H1 (cell line): ENCODE results near the gene ALKBH1. TPM values are rescaled to one million over a fixed set of nuclear protein-coding genes. Genes with fewer than 3 reads are reported as not detected.

ENCODE experiments used
- CTCF ChIA-PET: fragments of 300-600 bp; sonication (Branson Sonifier 250); formaldehyde crosslinking; loops from one replicate; lab custom pipeline; 2021; ENCODE audit not compliant: partially characterized antibody; lab: Charles Lee
- POLR2A ChIA-PET: fragments of 300-600 bp; sonication (Branson Sonifier 250); formaldehyde crosslinking; loops from one replicate; lab custom pipeline; 2021; ENCODE audit warnings: inconsistent platforms; ENCODE audit not compliant: partially characterized antibody; lab: Charles Lee
- DNase-seq, 2 experiments: peaks; one replicate each; pipeline versions ENCODE4 v3.0.0 to v3.0.0-alpha.2; 2010 to 2022; ENCODE audit warnings: low spot score in 2 of 2, low read depth in 1 of 2, mixed read lengths in 1 of 2
- FAIRE-seq: peaks from 2 replicates; lab custom pipeline; 2011; peaks lifted over from hg19 to GRCh38; lab: Jason Lieb, UNC
- H2AFZ ChIP-seq: 2 replicates; pipeline ENCODE4 v1.8.1; 2012; ENCODE audit warnings: low read length, inconsistent platforms
- H2AK5ac ChIP-seq: 2 replicates; pipeline ENCODE4 v1.6.1; 2013; ENCODE audit warnings: low read depth, low read length
- H2BK120ac ChIP-seq: replicated peaks from 2 replicates; pipeline ENCODE3; 2013; ENCODE audit warnings: low read depth, low read length, inconsistent platforms
- H2BK12ac ChIP-seq: 2 replicates; pipeline ENCODE4 v1.6.1; 2013; ENCODE audit warnings: low read depth, low read length
- H2BK15ac ChIP-seq: 2 replicates; pipeline ENCODE4 v1.6.1; 2013; ENCODE audit warnings: low read length
- H2BK20ac ChIP-seq: 2 replicates; pipeline ENCODE4 v1.6.1; 2013; ENCODE audit warnings: low read length
- H2BK5ac ChIP-seq: 2 replicates; pipeline ENCODE4 v1.6.1; 2013; ENCODE audit warnings: low read depth, low read length
- H3K14ac ChIP-seq: 2 replicates; pipeline ENCODE4 v1.6.1; 2013; ENCODE audit warnings: inconsistent platforms; ENCODE audit not compliant: insufficient read length
- H3K18ac ChIP-seq: 2 replicates; pipeline ENCODE4 v1.6.1; 2013; ENCODE audit warnings: low read length; ENCODE audit errors: extremely low read depth
- H3K23ac ChIP-seq: 2 replicates; pipeline ENCODE4 v1.6.1; 2013; ENCODE audit warnings: inconsistent platforms; ENCODE audit not compliant: insufficient read length
- H3K23me2 ChIP-seq: 2 replicates; pipeline ENCODE4 v1.6.1; 2013; ENCODE audit warnings: low read depth, low read length
- H3K27ac ChIP-seq: 2 replicates; pipeline ENCODE4 v1.6.1; 2011; ENCODE audit warnings: low read depth, low read length, inconsistent platforms
- H3K27me3 ChIP-seq, 4 experiments: replicated peaks in 1 of 4; 1 replicate in 1 of 4; 2 replicates in 3 of 4; pipeline versions ENCODE4 v1.6.1 to v1.8.1; 2011 to 2013; ENCODE audit warnings: low read length in 3 of 4, mild to moderate bottlenecking in 3 of 4, inconsistent platforms in 2 of 4, mixed read lengths in 2 of 4, moderate library complexity in 1 of 4; ENCODE audit not compliant: control insufficient read depth in 3 of 4, insufficient read depth in 3 of 4; ENCODE audit errors: extremely low read depth in 1 of 4
- H3K36me3 ChIP-seq, 4 experiments: 2 replicates each; pipeline versions ENCODE4 v1.6.1 to v1.8.1; 2011 to 2013; ENCODE audit warnings: mild to moderate bottlenecking in 4 of 4, low read length in 3 of 4, moderate library complexity in 2 of 4, control low read depth in 1 of 4, inconsistent platforms in 1 of 4; ENCODE audit not compliant: insufficient read depth in 4 of 4, control insufficient read depth in 2 of 4
- H3K4ac ChIP-seq: replicated peaks from 2 replicates; pipeline ENCODE3; 2013; ENCODE audit warnings: low read length, low read depth, mixed read lengths, inconsistent platforms; ENCODE audit not compliant: insufficient read length
- H3K4me1 ChIP-seq, 4 experiments: replicated peaks in 1 of 4; 1 replicate in 1 of 4; 2 replicates in 3 of 4; pipeline versions ENCODE4 v1.6.1 to v1.8.1; 2011 to 2013; ENCODE audit warnings: low read length in 3 of 4, inconsistent platforms in 2 of 4, mixed read lengths in 1 of 4; ENCODE audit not compliant: insufficient read depth in 4 of 4, control insufficient read depth in 3 of 4
- H3K4me2 ChIP-seq, 2 experiments: 2 replicates each; pipeline versions ENCODE4 v1.6.1 to v1.8.1; 2011 to 2013; ENCODE audit warnings: low read depth in 2 of 2, low read length in 2 of 2, control low read depth in 1 of 2, inconsistent platforms in 1 of 2, mild to moderate bottlenecking in 1 of 2; ENCODE audit not compliant: insufficient read depth in 1 of 2
- H3K4me3 ChIP-seq, 4 experiments: fragments of 200-600, 300-600 bp in 1 of 4; sonication (generic), shearing (Covaris generic), sonication (Bioruptor Twin) in 1 of 4; 2 replicates each; pipeline versions ENCODE4 v1.5.1 to v1.8.1; 2011 to 2016; ENCODE audit warnings: low read length in 4 of 4, low read depth in 3 of 4, control low read depth in 2 of 4, inconsistent platforms in 2 of 4, mild to moderate bottlenecking in 2 of 4, mixed read lengths in 1 of 4, moderate library complexity in 1 of 4; ENCODE audit not compliant: insufficient read depth in 2 of 4; ENCODE audit errors: extremely low read depth in 1 of 4
- H3K56ac ChIP-seq: replicated peaks from 2 replicates; pipeline ENCODE3; 2013; ENCODE audit warnings: low read depth, mild to moderate bottlenecking, mixed read lengths, low read length, inconsistent platforms; ENCODE audit not compliant: insufficient read length
- H3K79me1 ChIP-seq: 2 replicates; pipeline ENCODE4 v1.6.1; 2013; ENCODE audit warnings: low read depth, low read length, control low read depth
- H3K79me2 ChIP-seq, 2 experiments: 2 replicates each; pipeline versions ENCODE4 v1.6.1 to v1.8.1; 2012 to 2013; ENCODE audit warnings: low read length in 2 of 2, mild to moderate bottlenecking in 2 of 2, inconsistent platforms in 1 of 2; ENCODE audit not compliant: insufficient read depth in 2 of 2, control insufficient read depth in 1 of 2
- H3K9ac ChIP-seq, 4 experiments: replicated peaks in 1 of 4; 1 replicate in 1 of 4; 2 replicates in 3 of 4; pipeline versions ENCODE4 v1.6.1 to v1.8.1; 2011 to 2013; ENCODE audit warnings: low read depth in 3 of 4, low read length in 3 of 4, control low read depth in 2 of 4, mild to moderate bottlenecking in 2 of 4, moderate library complexity in 2 of 4, inconsistent platforms in 1 of 4; ENCODE audit errors: extremely low read depth in 1 of 4
- H3K9me3 ChIP-seq, 2 experiments: 2 replicates each; pipeline versions ENCODE4 v1.6.1 to v1.8.1; 2012 to 2013; ENCODE audit warnings: mild to moderate bottlenecking in 2 of 2, moderate library complexity in 2 of 2, control low read depth in 1 of 2, inconsistent platforms in 1 of 2, low read depth in 1 of 2, low read length in 1 of 2, mixed read lengths in 1 of 2; ENCODE audit not compliant: insufficient read depth in 2 of 2
- H4K20me1 ChIP-seq, 2 experiments: replicated peaks in 1 of 2; 2 replicates each; pipeline versions ENCODE3 to v1.8.1; 2011 to 2013; ENCODE audit warnings: inconsistent platforms in 2 of 2, low read length in 2 of 2, mild to moderate bottlenecking in 1 of 2; ENCODE audit not compliant: insufficient read depth in 2 of 2, control insufficient read depth in 1 of 2
- H4K5ac ChIP-seq: 2 replicates; pipeline ENCODE4 v1.6.1; 2013; ENCODE audit warnings: low read length, low read depth, mixed read lengths, inconsistent platforms; ENCODE audit not compliant: insufficient read length
- H4K8ac ChIP-seq: 2 replicates; pipeline ENCODE4 v1.8.0; 2013; ENCODE audit warnings: mild to moderate bottlenecking, moderate library complexity, low read length, inconsistent platforms; ENCODE audit not compliant: insufficient read depth; ENCODE audit errors: extremely low read depth
- H4K91ac ChIP-seq: replicated peaks from 2 replicates; pipeline ENCODE3; 2013; ENCODE audit warnings: low read length, mixed read lengths, inconsistent platforms; ENCODE audit not compliant: insufficient read length
- ASH2L ChIP-seq: fragments of 200-600, 300-600 bp; sonication (generic); IDR thresholded peaks from one replicate; pipeline ENCODE4 v1.7.1; 2017; ENCODE audit warnings: low read length
- BCL11A ChIP-seq, 2 experiments: IDR thresholded peaks; one replicate each; pipeline ENCODE4 v1.6.1; 2011; ENCODE audit warnings: low read depth in 2 of 2, low read length in 2 of 2, mild to moderate bottlenecking in 2 of 2
- CTBP2 ChIP-seq: IDR thresholded peaks from 2 replicates; pipeline ENCODE4 v1.7.0; 2011; ENCODE audit warnings: borderline replicate concordance, mild to moderate bottlenecking, moderate library complexity, mixed read lengths, low read length; ENCODE audit not compliant: insufficient read depth, insufficient read length
- EGR1 ChIP-seq: IDR thresholded peaks from 2 replicates; pipeline ENCODE4 v1.6.1; 2011; ENCODE audit warnings: low read depth, low read length, borderline replicate concordance
- EZH2 ChIP-seq: fragments of 200-600 bp; sonication (generic); IDR thresholded peaks from 2 replicates; pipeline ENCODE4 v1.7.1; 2012; ENCODE audit warnings: low read depth, mild to moderate bottlenecking, moderate library complexity, low read length, inconsistent platforms; ENCODE audit not compliant: severe bottlenecking
- FOSL1 ChIP-seq: IDR thresholded peaks from 2 replicates; pipeline ENCODE4 v1.6.1; 2011; ENCODE audit warnings: mild to moderate bottlenecking, low read depth, low read length, moderate library complexity; ENCODE audit not compliant: insufficient read depth
- KDM5A ChIP-seq: fragments of 200-600 bp; IDR thresholded peaks from 2 replicates; pipeline ENCODE4 v1.7.1; 2012; ENCODE audit warnings: mild to moderate bottlenecking, low read length, inconsistent platforms, mixed read lengths
- RFX5 ChIP-seq: IDR thresholded peaks from 2 replicates; pipeline ENCODE4 v1.6.1; 2011; ENCODE audit warnings: low read depth, low read length, improper control_type of control experiment, borderline replicate concordance
- RNF2 ChIP-seq: fragments of 200-900, 300-1000 bp; sonication (generic); IDR thresholded peaks from 2 replicates; pipeline ENCODE4 v1.7.1; 2016; ENCODE audit warnings: borderline replicate concordance, low read depth, mild to moderate bottlenecking, antibody characterized with exemption, low read length; ENCODE audit not compliant: poor library complexity, severe bottlenecking; ENCODE audit errors: missing control alignments
- RXRA ChIP-seq: IDR thresholded peaks from 2 replicates; pipeline ENCODE4 v1.6.1; 2011; ENCODE audit warnings: low read depth, mild to moderate bottlenecking, low read length, moderate library complexity; ENCODE audit not compliant: insufficient read depth
- SIRT6 ChIP-seq: IDR thresholded peaks from one replicate; pipeline ENCODE4 v1.7.1; 2012; ENCODE audit warnings: low read length, inconsistent platforms
- TBP ChIP-seq: IDR thresholded peaks from 2 replicates; pipeline ENCODE4 v1.6.1; 2011; ENCODE audit warnings: low read depth, low read length, improper control_type of control experiment
- ZNF274 ChIP-seq: IDR thresholded peaks from 2 replicates; pipeline ENCODE4 v1.7.0; 2012; ENCODE audit warnings: low read length, borderline replicate concordance; ENCODE audit errors: extremely low read depth
- WGBS, 2 experiments: shearing (Covaris generic) in 1 of 2; methylation state at CpG; one replicate each; pipeline versions ENCODE4 v1.1.6 to v1.1.7; 2013 to 2015; ENCODE audit warnings: low lambda C conversion rate in 2 of 2, mixed read lengths in 2 of 2, inconsistent platforms in 1 of 2, low coverage in 1 of 2, missing lambda C conversion rate in 1 of 2; ENCODE audit not compliant: insufficient replicate concordance in 2 of 2, insufficient coverage in 1 of 2, insufficient read length in 1 of 2; ENCODE audit errors: extremely low coverage in 1 of 2, missing lambda C conversion rate in 1 of 2; 5-methylcytosine and 5-hydroxymethylcytosine counted together
- polyA plus RNA-seq, 7 experiments: library from polyadenylated mRNA; depleted of rRNA in 3 of 7; stranded (reverse) in 5 of 7; unstranded in 2 of 7; fragments of >200 nt in 5 of 7; fragments of 200-250 nt in 2 of 7; gene quantifications; 1 replicate in 5 of 7; 2 replicates in 1 of 7; 4 replicates in 1 of 7; pipeline versions ENCODE4 v1.2.1 to v1.2.3, GENCODE V29; 2011 to 2013; ENCODE audit warnings: missing spikeins in 2 of 7, mixed read lengths in 2 of 7
- total RNA-seq: library from RNA; stranded (reverse); fragmentation: NEBNext Ultra II Directional; extraction: Animal tissue kit (Norgen Biotek cat#: 25700); gene quantifications from 2 replicates; pipeline ENCODE4 v1.2.1, GENCODE V29; 2021

ALKBH1 gene
- total and polyA plus RNA-seq, 2 of the 8 experiments (the other 6 are each of a cell fraction or from before 2014, with no cell fraction given): 14.3 to 20.0 TPM

DNA sequence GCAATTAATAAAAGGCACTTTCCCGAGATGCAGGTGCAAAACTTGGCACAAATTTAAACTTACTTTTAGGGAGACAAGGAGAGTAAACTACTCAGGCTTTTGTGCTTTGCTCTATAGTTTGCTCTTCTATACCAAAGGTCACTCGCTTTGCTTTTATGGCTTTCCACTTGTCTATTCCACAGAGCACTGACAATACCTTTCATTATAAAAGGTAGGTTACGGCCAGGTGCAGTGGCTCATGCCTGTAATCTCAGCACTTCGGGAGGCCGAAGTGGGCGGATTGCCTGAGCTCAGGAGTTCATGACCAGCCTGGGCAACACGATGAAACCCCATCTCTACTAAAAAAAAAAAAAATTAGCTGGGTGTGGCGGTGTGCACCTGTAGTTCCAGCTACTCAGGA, 32.9 kb downstream of the ALKBH1 start:
- H2BK5ac ChIP-seq: no peak overlapping the region
- H3K4me1 ChIP-seq: no peaks in the 10 kb centered on the region
- H3K79me1 ChIP-seq: no peaks in the 10 kb centered on the region
- 77% methylated on average over 8 of the region's 8 CpGs; no CpG with 5 or more reads in 1 of the 2 experiments for WGBS, 2 experiments
- DNase-seq: no peak
- no peak overlapping the region for H2AK5ac ChIP-seq
- no peaks in the 10 kb centered on the region for H3K79me2 ChIP-seq
- no peak overlapping the region for H3K18ac ChIP-seq
- H3K9me3 ChIP-seq: no peaks in the 10 kb centered on the region
- H3K4me3 ChIP-seq: no peak overlapping the region
- H4K91ac ChIP-seq: no peak overlapping the region
- H2AFZ ChIP-seq: no peak overlapping the region
- H3K36me3 ChIP-seq: peaks cover 9 to 33% (median 21%) of the 10 kb centered on the region in 4 experiments
- POLR2A ChIA-PET: interaction anchor here (1.1 kb wide), 1 partner anchor 8 kb away, joined by 3 read pairs; no protein-coding TSS in a partner anchor
- no peak overlapping the region for H3K4ac ChIP-seq
- no peak overlapping the region for H3K9ac ChIP-seq
- H3K27me3 ChIP-seq: no peaks in the 10 kb centered on the region
- no peak for TF ChIP-seq SIRT6
- TF ChIP-seq RNF2: no peak
- no peak for TF ChIP-seq CTBP2
- no peak for TF ChIP-seq RXRA
- TF ChIP-seq ASH2L: no peak
- TF ChIP-seq ZNF274: no peak
- no peak for TF ChIP-seq TBP
- TF ChIP-seq FOSL1: no peak
- no peak for TF ChIP-seq RFX5
- TF ChIP-seq EZH2: no peak
- no peak for TF ChIP-seq KDM5A
- no peak for TF ChIP-seq EGR1
- TF ChIP-seq BCL11A (IDR thresholded peaks at IDR 0.05; ENCODE audit: low read depth in 2 of 2, low read length in 2 of 2): no peak
- peaks cover 0 to 2% of the 10 kb centered on the region in 2 experiments for H4K20me1 ChIP-seq
- H3K23ac ChIP-seq: no peak overlapping the region
- no peak for FAIRE-seq
- H3K56ac ChIP-seq: no peak overlapping the region
- no peaks in the 10 kb centered on the region for H3K23me2 ChIP-seq
- H4K8ac ChIP-seq: no peak overlapping the region
- no peak overlapping the region for H3K14ac ChIP-seq
- no peak overlapping the region for H2BK15ac ChIP-seq
- H3K27ac ChIP-seq: no peak overlapping the region
- H2BK12ac ChIP-seq: no peak overlapping the region
- H3K4me2 ChIP-seq: no peak overlapping the region
- no peak overlapping the region for H2BK120ac ChIP-seq
- H2BK20ac ChIP-seq: no peak overlapping the region
- CTCF ChIA-PET: interaction anchor here (1.0 kb wide), 1 partner anchor 14 kb away, joined by 3 read pairs; no protein-coding TSS in a partner anchor
- no peak overlapping the region for H4K5ac ChIP-seq
